Sigmoid colon (tissue), 3 donors: ENCODE results near the gene GLS.

Source experiments
- POLR2A ChIP-seq, 2 donors: fragments of 450-650 bp; IDR thresholded peaks; one replicate each; pipeline ENCODE4 v1.6.1; 2016; ENCODE audit warnings: antibody characterized with exemption in 2 of 2, mild to moderate bottlenecking in 2 of 2, moderate library complexity in 2 of 2
- TF ChIP-seq, protein P1 (sequence below), 4 experiments: fragments of 450-650 bp in 3 of 4; fragments of 200-600 bp in 1 of 4; IDR thresholded peaks; one replicate each; pipeline ENCODE4 v1.5.1; 2016 to 2019; ENCODE audit warnings: antibody characterized with exemption in 4 of 4, mild to moderate bottlenecking in 3 of 4, moderate library complexity in 2 of 4

DNA sequence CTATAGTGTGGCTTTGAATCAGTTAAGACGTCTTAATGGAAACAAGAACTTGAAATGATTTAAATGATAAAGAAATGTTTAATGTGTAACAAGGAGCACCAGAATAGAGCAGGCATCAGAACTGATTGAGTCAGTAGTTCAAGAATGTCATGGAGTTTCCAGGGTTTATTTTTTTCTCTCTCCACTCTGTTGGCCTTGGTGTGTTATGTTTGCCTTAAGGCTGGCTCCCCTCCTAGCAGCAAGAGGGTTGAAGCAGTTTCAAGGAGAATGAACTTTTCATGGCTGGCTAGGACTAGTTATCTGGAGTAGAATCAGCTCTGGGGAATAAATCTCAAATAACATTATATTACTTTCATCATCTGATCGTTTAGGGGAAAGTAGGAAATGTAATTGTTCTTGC lies 13.4 kb upstream of the GLS start:
- TF ChIP-seq, protein P1, sequence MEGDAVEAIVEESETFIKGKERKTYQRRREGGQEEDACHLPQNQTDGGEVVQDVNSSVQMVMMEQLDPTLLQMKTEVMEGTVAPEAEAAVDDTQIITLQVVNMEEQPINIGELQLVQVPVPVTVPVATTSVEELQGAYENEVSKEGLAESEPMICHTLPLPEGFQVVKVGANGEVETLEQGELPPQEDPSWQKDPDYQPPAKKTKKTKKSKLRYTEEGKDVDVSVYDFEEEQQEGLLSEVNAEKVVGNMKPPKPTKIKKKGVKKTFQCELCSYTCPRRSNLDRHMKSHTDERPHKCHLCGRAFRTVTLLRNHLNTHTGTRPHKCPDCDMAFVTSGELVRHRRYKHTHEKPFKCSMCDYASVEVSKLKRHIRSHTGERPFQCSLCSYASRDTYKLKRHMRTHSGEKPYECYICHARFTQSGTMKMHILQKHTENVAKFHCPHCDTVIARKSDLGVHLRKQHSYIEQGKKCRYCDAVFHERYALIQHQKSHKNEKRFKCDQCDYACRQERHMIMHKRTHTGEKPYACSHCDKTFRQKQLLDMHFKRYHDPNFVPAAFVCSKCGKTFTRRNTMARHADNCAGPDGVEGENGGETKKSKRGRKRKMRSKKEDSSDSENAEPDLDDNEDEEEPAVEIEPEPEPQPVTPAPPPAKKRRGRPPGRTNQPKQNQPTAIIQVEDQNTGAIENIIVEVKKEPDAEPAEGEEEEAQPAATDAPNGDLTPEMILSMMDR (IDR thresholded peaks at IDR 0.05), result no peak
- TF ChIP-seq POLR2A (IDR thresholded peaks at IDR 0.05), result no peak
